Psoas muscle (tissue), 8 donors: ENCODE results near the gene MARK2. TPM values are rescaled to one million over a fixed set of nuclear protein-coding genes. Genes with fewer than 3 reads are reported as not detected.

Experiments used
- ATAC-seq, 4 donors: fragments of 200-7000 bp; cut with Tn5 transposase; one replicate each; pipeline ENCODE4 v1.9.1; 2020; ENCODE audit warnings: moderate library complexity in 3 of 4, mild to moderate bottlenecking in 2 of 4
- DNase-seq, 2 donors: peaks; one replicate each; pipeline ENCODE4 v3.0.0-alpha.2; 2020
- H3K27ac ChIP-seq: fragments of 200-600 bp; one replicate; pipeline ENCODE4 v1.8.0; 2022
- H3K27me3 ChIP-seq, 3 donors: fragments of 200-600 bp in 1 of 3; one replicate each; pipeline versions ENCODE4 v1.6.1 to v1.8.0; 2013 to 2022; ENCODE audit warnings: low read length in 2 of 3, mild to moderate bottlenecking in 2 of 3, moderate library complexity in 1 of 3; ENCODE audit not compliant: insufficient read depth in 3 of 3
- H3K36me3 ChIP-seq, 2 donors: fragments of 200-600 bp in 1 of 2; one replicate each; pipeline versions ENCODE4 v1.6.1 to v1.8.0; 2013 to 2022; ENCODE audit warnings: low read depth in 1 of 2, mild to moderate bottlenecking in 1 of 2, moderate library complexity in 1 of 2; ENCODE audit not compliant: insufficient read depth in 1 of 2
- H3K4me1 ChIP-seq: fragments of 200-600 bp; one replicate; pipeline ENCODE4 v1.8.0; 2022
- H3K4me3 ChIP-seq: fragments of 200-600 bp; one replicate; pipeline ENCODE4 v1.8.0; 2022; ENCODE audit warnings: mild to moderate bottlenecking
- H3K9me3 ChIP-seq: fragments of 200-600 bp; one replicate; pipeline ENCODE4 v1.8.0; 2022
- WGBS, 3 donors: extraction: QIAGEN DNeasy Blood & Tissue Kit; methylation state at CpG; one replicate each; pipeline versions ENCODE4 v1.1.6 to v1.1.7; 2013; 5-methylcytosine and 5-hydroxymethylcytosine counted together
- intact Hi-C, 2 donors: fragments of 100-400 bp; cut with DNase I; formaldehyde crosslinking; loops; one replicate each; pipeline versions ENCODE4 v1.11.0 to v1.14.2; 2022
- polyA plus RNA-seq, 3 donors: library from polyadenylated mRNA; stranded (reverse); fragments of 200-250 nt; gene quantifications; one replicate each; pipeline ENCODE4 v1.2.3, GENCODE V29; 2013
- total RNA-seq, 4 donors: library from RNA; stranded (reverse); fragmentation: NEBNext Ultra II Directional in 2 of 4; extraction: Animal tissue kit (Norgen Biotek cat#: 25700) in 2 of 4; gene quantifications; one replicate each; pipeline versions ENCODE4 v1.2.1 to v1.2.4, GENCODE V29; 2021 to 2023
- TF ChIP-seq, protein P1 (sequence below): fragments of 200-600 bp; IDR thresholded peaks from one replicate; pipeline ENCODE4 v1.8.0; 2022; ENCODE audit warnings: antibody characterized with exemption
- donor health status: healthy with polysubstance abuse.
- donor health status: DM: no; HTN: no; CAD: no; lungs with moderate emphysema.
- donor health status: Bipolar disorder and iron deficiency.
- donor health status: healthy.
- donor health status: DM: yes; HTN: yes; CAD: no.
- donor health status: DM: no; HTN: no; CAD: no.
- donor health status: DM: no; HTN: no; CAD: no.
- donor health status: DM: yes; HTN: yes; CAD: no.

MARK2 gene
- total and polyA plus RNA-seq, 7 donors = 11.7 to 24.9 (median 22.2) TPM

DNA sequence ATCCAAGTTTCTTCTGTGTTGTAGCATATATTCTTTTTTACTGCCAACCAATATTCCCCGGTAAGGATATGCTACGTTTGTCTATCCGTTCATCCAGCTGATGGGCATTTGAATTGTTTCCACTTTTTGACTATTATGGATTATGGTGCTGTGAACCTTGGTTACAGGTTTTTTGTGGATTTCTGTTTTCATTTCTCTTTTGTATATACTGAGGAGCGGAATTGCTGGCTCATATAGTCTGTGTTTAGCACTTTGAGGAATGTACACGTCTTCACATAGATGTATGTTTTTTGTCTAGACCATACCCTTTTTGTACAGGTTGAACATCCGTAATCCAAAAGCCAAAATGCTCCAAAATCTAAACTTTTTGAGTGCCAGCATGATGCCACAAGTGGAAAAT lies 54.4 kb downstream of the MARK2 start:
- Histone ChIP-seq H3K27me3 (no peaks in the 10 kb centered on the region), H3K4me1 (peaks cover 5% of the 10 kb centered on the region), H3K36me3 (peaks cover 5 to 35% of the 10 kb centered on the region in 2 donors), H3K9me3 (no peaks in the 10 kb centered on the region), H3K4me3 (no peak overlapping the region), H3K27ac (no peak overlapping the region)
- ATAC-seq = no peak
- intact Hi-C loops = no loop called here
- no peak for DNase-seq
- 97 to 98% (median 98%) methylated on average over 6 of the region's 6 CpGs for WGBS, 3 donors
- TF ChIP-seq, protein P1, sequence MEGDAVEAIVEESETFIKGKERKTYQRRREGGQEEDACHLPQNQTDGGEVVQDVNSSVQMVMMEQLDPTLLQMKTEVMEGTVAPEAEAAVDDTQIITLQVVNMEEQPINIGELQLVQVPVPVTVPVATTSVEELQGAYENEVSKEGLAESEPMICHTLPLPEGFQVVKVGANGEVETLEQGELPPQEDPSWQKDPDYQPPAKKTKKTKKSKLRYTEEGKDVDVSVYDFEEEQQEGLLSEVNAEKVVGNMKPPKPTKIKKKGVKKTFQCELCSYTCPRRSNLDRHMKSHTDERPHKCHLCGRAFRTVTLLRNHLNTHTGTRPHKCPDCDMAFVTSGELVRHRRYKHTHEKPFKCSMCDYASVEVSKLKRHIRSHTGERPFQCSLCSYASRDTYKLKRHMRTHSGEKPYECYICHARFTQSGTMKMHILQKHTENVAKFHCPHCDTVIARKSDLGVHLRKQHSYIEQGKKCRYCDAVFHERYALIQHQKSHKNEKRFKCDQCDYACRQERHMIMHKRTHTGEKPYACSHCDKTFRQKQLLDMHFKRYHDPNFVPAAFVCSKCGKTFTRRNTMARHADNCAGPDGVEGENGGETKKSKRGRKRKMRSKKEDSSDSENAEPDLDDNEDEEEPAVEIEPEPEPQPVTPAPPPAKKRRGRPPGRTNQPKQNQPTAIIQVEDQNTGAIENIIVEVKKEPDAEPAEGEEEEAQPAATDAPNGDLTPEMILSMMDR = no peak

- Histone ChIP-seq H3K36me3 (peaks cover 15 to 62% of the 10 kb centered on the region in 2 donors), H3K4me3 (no peak overlapping the region), H3K9me3 (no peaks in the 10 kb centered on the region), H3K27me3 (no peaks in the 10 kb centered on the region), H3K27ac (no peak overlapping the region), H3K4me1 (no peaks in the 10 kb centered on the region)
- ATAC-seq (no peak), DNase-seq (no peak)
- TF ChIP-seq, protein P1 = no peak
- WGBS, 3 donors = 75 to 77% (median 76%) methylated on average over 4 of the region's 4 CpGs
- intact Hi-C loops = no loop called here
Observed at GRCh38 chr11:63896071-63896470, 57.2 kb downstream of the MARK2 start.

DNA sequence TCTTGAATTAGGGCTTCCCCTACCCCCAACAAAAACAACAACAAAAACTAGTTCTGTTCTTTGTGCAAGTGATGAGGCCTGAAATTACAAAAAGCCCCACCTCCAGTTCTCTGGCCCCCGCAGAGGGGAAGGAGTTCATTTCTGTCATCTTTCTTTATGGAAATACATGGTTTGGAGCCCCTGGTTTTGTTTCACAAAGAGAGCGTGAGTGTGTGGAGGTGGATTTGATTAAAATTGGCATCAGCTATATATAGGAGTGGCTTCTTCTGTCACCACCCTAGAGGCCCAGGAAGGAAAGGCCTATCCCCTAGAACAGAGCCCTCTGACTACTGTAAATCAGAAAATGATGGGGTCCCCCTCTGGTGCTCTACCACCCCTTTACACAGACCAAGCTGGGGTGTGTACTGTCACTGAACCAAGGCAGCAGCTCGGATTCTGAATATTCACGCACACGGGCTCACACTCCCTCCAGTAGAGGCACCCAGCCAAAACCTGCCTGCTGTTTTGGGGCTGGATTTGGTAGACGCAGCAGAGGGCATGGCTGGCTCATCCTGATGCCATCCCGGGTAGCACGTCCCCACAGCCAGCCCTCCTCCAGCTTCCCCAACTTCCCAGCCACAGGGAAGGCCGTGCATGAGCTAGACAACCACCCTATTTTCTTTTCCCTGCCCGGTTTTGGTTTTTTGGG lies 58.7 kb downstream of the MARK2 start:
- TF ChIP-seq, protein P1 = no peak
- no peaks in the 10 kb centered on the region for H3K4me1 ChIP-seq
- H3K36me3 ChIP-seq = peaks cover 22 to 77% of the 10 kb centered on the region in 2 donors
- DNase-seq = no peak
- WGBS, 3 donors = 77 to 87% (median 79%) methylated on average over 10 of the region's 10 CpGs
- no peaks in the 10 kb centered on the region for H3K27me3 ChIP-seq
- intact Hi-C loops = no loop called here
- H3K4me3 ChIP-seq = no peak overlapping the region
- no peak for ATAC-seq
- no peaks in the 10 kb centered on the region for H3K9me3 ChIP-seq
- H3K27ac ChIP-seq = no peak overlapping the region

- DNase-seq = no peak
- no peak for ATAC-seq
- no peaks in the 10 kb centered on the region for H3K9me3 ChIP-seq
- H3K4me3 ChIP-seq = no peak overlapping the region
- TF ChIP-seq, protein P1 = no peak
- H3K27ac ChIP-seq = no peak overlapping the region
- no peaks in the 10 kb centered on the region for H3K4me1 ChIP-seq
- H3K27me3 ChIP-seq = no peaks in the 10 kb centered on the region
- WGBS, 3 donors = 69 to 81% (median 73%) methylated on average over 3 of the region's 3 CpGs
- intact Hi-C loops = no loop called here
- peaks cover 28 to 100% of the 10 kb centered on the region in 2 donors for H3K36me3 ChIP-seq
Observed at GRCh38 chr11:63901660-63902059, 62.8 kb downstream of the MARK2 start.

- Histone ChIP-seq H3K27ac (no peak overlapping the region), H3K4me1 (no peaks in the 10 kb centered on the region), H3K27me3 (no peaks in the 10 kb centered on the region), H3K36me3 (peaks cover 24 to 98% of the 10 kb centered on the region in 2 donors), H3K4me3 (no peak overlapping the region), H3K9me3 (no peaks in the 10 kb centered on the region)
- WGBS, 3 donors = 95 to 98% (median 96%) methylated on average over 14 of the region's 14 CpGs
- ATAC-seq (no peak), DNase-seq (no peak)
- TF ChIP-seq, protein P1 = no peak
- intact Hi-C loops = no loop called here
Observed at GRCh38 chr11:63903884-63904283, 65.0 kb downstream of the MARK2 start.
